Heart left ventricle (tissue), 13 donors: ENCODE measurements around the gene EDEM1.

Experiments used
- CTCF ChIP-seq, 12 donors: fragments of 200-600 bp; sonication (generic) in 4 of 12; IDR thresholded peaks; one replicate each; pipeline versions ENCODE4 v1.5.0 to v1.8.0; 2018 to 2022; ENCODE audit warnings: antibody characterized with exemption in 12 of 12, mild to moderate bottlenecking in 5 of 12
- POLR2A ChIP-seq, 2 donors: fragments of 450-650 bp; IDR thresholded peaks; one replicate each; pipeline ENCODE4 v1.6.1; 2017; ENCODE audit warnings: antibody characterized with exemption in 2 of 2, mild to moderate bottlenecking in 2 of 2, moderate library complexity in 2 of 2
- donor health status: ischemic (EF 13 %, LVEDD 7.1; RV severe dilation, severe dysfunction).
- donor health status: DM: no; HTN: yes; CAD: no.
- donor health status: DM: no; HTN: no; CAD: no.
- donor health status: ischemic (EF 25% LVEDD 6.9; RV normal size, moderate dysfunction).
- donor health status: ischemic (EF 25% LVEDD 5.7; RV mildly dilated, moderate dysfunction).
- donor health status: ischemic (EF 35%, LVEDD 5.7; RV mildly dilated, moderate dysfunction).
- donor health status: nonischemic (EF 11% LVEDD 7.7; RV severe dilation, severe dysfunction).
- donor health status: DM: yes; HTN: yes; CAD: no.
- donor health status: PGD.
- donor health status: ischemic (EF 29% LVEDD 5.4; RV normal size, mild dysfunction).
- donor health status: nonischemic (EF 23%, LVEDD 6.1; RV moderate dilation, normal function).

- TF ChIP-seq CTCF (IDR thresholded peaks at IDR 0.05) (no peak), POLR2A (IDR thresholded peaks at IDR 0.05) (no peak)
Observed at GRCh38 chr3:5239602-5240001, 52.1 kb downstream of the EDEM1 start.
